Measurements from ENCODE around the gene NR3C1. TPM values are rescaled to one million over a fixed set of nuclear protein-coding genes. Genes with fewer than 3 reads are reported as not detected.

The NR3C1 gene
- total RNA-seq, 1 experiment from 2014 or later: 31.4 TPM

- H3K4ac ChIP-seq (ENCODE audit: low read depth, low read length): no peak overlapping the region
- no peak overlapping the region for H3K4me3 Mint-ChIP-seq
- no peak for TF ChIP-seq CTCF (conservative IDR thresholded peaks at IDR 0.05)
Measured at GRCh38 chr5:143445776-143446175, 42.3 kb upstream of the NR3C1 start.

More at GRCh38 chr5:143445776-143446175, 42.3 kb upstream of the NR3C1 start:
- Histone ChIP-seq H2AFZ (ENCODE audit: low read length) (peak overlapping the region; percentile 33), H2BK120ac (ENCODE audit: low read depth, low read length, poor library complexity, severe bottlenecking) (no peak overlapping the region), H4K5ac (ENCODE audit: insufficient read length, low read depth, low read length) (no peak overlapping the region), H4K20me1 (ENCODE audit: control insufficient read depth, insufficient read depth, insufficient read length) (no peaks in the 10 kb centered on the region), H3K79me1 (ENCODE audit: insufficient read depth, low read depth, low read length, poor library complexity, severe bottlenecking) (no peaks in the 10 kb centered on the region), H3K9me3 (ENCODE audit: control insufficient read depth, low read depth, low read length) (no peaks in the 10 kb centered on the region), H3T11ph (ENCODE audit: low read length) (no peak overlapping the region), H3K4me2 (ENCODE audit: insufficient read depth, insufficient read length, low read length) (no peak overlapping the region), H2BK5ac (ENCODE audit: insufficient read length, low read length) (no peak overlapping the region), H2BK15ac (ENCODE audit: low read depth, low read length) (no peak overlapping the region), H2BK20ac (ENCODE audit: low read depth, low read length, poor library complexity, severe bottlenecking) (no peak overlapping the region), H4K91ac (ENCODE audit: insufficient read length, low read depth, low read length) (no peak overlapping the region), H3K56ac (ENCODE audit: insufficient read length, low read depth, low read length) (no peak overlapping the region), H3K4me1 (ENCODE audit: insufficient read depth, low read length) (no peaks in the 10 kb centered on the region), H2BK12ac (ENCODE audit: insufficient read length, low read depth, low read length) (no peak overlapping the region), H3K27me3 (ENCODE audit: insufficient read depth, low read length) (no peaks in the 10 kb centered on the region), H3K14ac (ENCODE audit: insufficient read depth, low read length) (no peak overlapping the region), H2AK5ac (ENCODE audit: insufficient read length, low read length) (no peak overlapping the region), H3K27ac (ENCODE audit: insufficient read length, low read depth, low read length) (no peak overlapping the region), H3K23me2 (ENCODE audit: insufficient read length, low read depth, low read length, poor library complexity, severe bottlenecking) (no peaks in the 10 kb centered on the region), H3K79me2 (ENCODE audit: insufficient read depth, low read length) (no peaks in the 10 kb centered on the region), H3K18ac (ENCODE audit: insufficient read length, low read depth, low read length) (no peak overlapping the region), H4K8ac (replicated peaks; ENCODE audit: insufficient read length, low read depth, low read length) (no peak overlapping the region), H3K23ac (ENCODE audit: insufficient read length, low read depth, low read length) (no peak overlapping the region), H3K9ac (ENCODE audit: extremely low read depth, insufficient read length, low read length) (no peak overlapping the region)
- Mint-ChIP-seq H3K9me3 (no peaks in the 10 kb centered on the region; a peak in 1 of 5 replicates), H3K27ac (no peak overlapping the region; a peak in 1 of 7 replicates), H3K36me3 (ENCODE audit: insufficient read depth in 1 of 3, low read depth in 3 of 3) (no peaks in the 10 kb centered on the region), H3K27me3 (ENCODE audit: low read depth) (no peaks in the 10 kb centered on the region), H3K4me1 (peaks cover 16 to 24% of the 10 kb centered on the region in 2 experiments)
- no peak for DNase-seq
- no CpG with 5 or more reads among the region's 3 CpGs for WGBS (ENCODE audit: extremely low coverage, insufficient read length, low lambda C conversion rate)

Data from H9 (cell line).